ENCODE measurements around the gene CEP112.

- TF ChIP-seq TSHZ2 (CRISPR knock-in tag; IDR thresholded peaks at IDR 0.05), result no peak
- TF ChIP-seq CREB5 (CRISPR knock-in tag; IDR thresholded peaks at IDR 0.05; ENCODE audit: low read depth), result no peak
- no peak for TF ChIP-seq ZFP30 (CRISPR knock-in tag; IDR thresholded peaks at IDR 0.05)
Measured at GRCh38 chr17:65800655-65801054, 391.3 kb downstream of the CEP112 start.
